Thoracic aorta (tissue), 2 donors: ENCODE data around the gene ATP12A. TPM values are rescaled to one million over a fixed set of nuclear protein-coding genes. Genes with fewer than 3 reads are reported as not detected.
A peak's percentile ranks its signal among the peaks of the same experiment; 100 is the strongest.

Source experiments
- ATAC-seq: fragments of 150-250 bp; one replicate; pipeline ENCODE4 v1.8.0; 2017; ENCODE audit warnings: low read depth; ENCODE audit not compliant: insufficient number of reproducible peaks, low FRiP score
- DNase-seq: peaks from one replicate; pipeline ENCODE4 v3.0.0-alpha.2; 2020; ENCODE audit warnings: low spot score
- H3K27ac ChIP-seq, 2 donors: fragments of 200-600 bp; sonication (generic); 1 replicate in 1 of 2; 2 replicates in 1 of 2; pipeline ENCODE4 v1.5.1; 2016; ENCODE audit warnings: mild to moderate bottlenecking in 2 of 2, moderate library complexity in 2 of 2
- H3K27me3 ChIP-seq: fragments of 200-600 bp; sonication (generic); replicated peaks from 2 replicates; pipeline ENCODE4 v1.6.0; 2016; ENCODE audit warnings: mild to moderate bottlenecking; ENCODE audit not compliant: insufficient read depth
- H3K36me3 ChIP-seq: fragments of 200-600 bp; sonication (generic); one replicate; pipeline ENCODE4 v1.5.1; 2016
- H3K4me1 ChIP-seq, 2 donors: fragments of 200-600 bp; sonication (generic); 1 replicate in 1 of 2; 2 replicates in 1 of 2; pipeline versions ENCODE4 v1.5.1 to v1.6.0; 2016; ENCODE audit warnings: low read depth in 2 of 2, mild to moderate bottlenecking in 1 of 2; ENCODE audit not compliant: control insufficient read depth in 1 of 2
- H3K4me3 ChIP-seq: fragments of 200-600 bp; sonication (generic); 2 replicates; pipeline ENCODE4 v1.5.1; 2016; ENCODE audit warnings: mild to moderate bottlenecking
- H3K9me3 ChIP-seq: fragments of 200-600 bp; sonication (generic); 2 replicates; pipeline ENCODE4 v1.5.1; 2016
- CTCF ChIP-seq: fragments of 200-600 bp; sonication (generic); IDR thresholded peaks from one replicate; pipeline ENCODE4 v1.5.1; 2019; ENCODE audit warnings: antibody characterized with exemption
- total RNA-seq, 2 donors: library from RNA; depleted of rRNA; stranded (reverse); fragments of >200 nt; gene quantifications; one replicate each; pipeline versions ENCODE4 v1.1.0 to v1.2.3, GENCODE V29; 2016

Gene ATP12A
- total RNA-seq, 2 donors from 2014 or later = 0.14 TPM; not detected in 1

GRCh38 chr13:24682353-24682752 lies 2.1 kb downstream of the ATP12A start:
- no peaks in the 10 kb centered on the region for H3K9me3 ChIP-seq
- no peak for DNase-seq
- TF ChIP-seq CTCF = no peak

GRCh38 chr13:24683351-24683750 lies 3.1 kb downstream of the ATP12A start:
- H3K36me3 ChIP-seq = no peaks in the 10 kb centered on the region
- no peak overlapping the region for H3K4me3 ChIP-seq
- peaks cover 19 to 45% of the 10 kb centered on the region in 2 donors for H3K4me1 ChIP-seq
- peaks cover 6% of the 10 kb centered on the region for H3K27me3 ChIP-seq
- ATAC-seq (no peak), DNase-seq (no peak)
- no peak overlapping the region for H3K27ac ChIP-seq
- H3K9me3 ChIP-seq = no peaks in the 10 kb centered on the region
- no peak for TF ChIP-seq CTCF

More at GRCh38 chr13:24682353-24682752, 2.1 kb downstream of the ATP12A start:
- no peak for ATAC-seq
- Histone ChIP-seq H3K4me3 (no peak overlapping the region), H3K4me1 (peaks cover 13 to 35% of the 10 kb centered on the region in 2 donors), H3K27me3 (peaks cover 6% of the 10 kb centered on the region), H3K36me3 (no peaks in the 10 kb centered on the region), H3K27ac (no peak overlapping the region)

GRCh38 chr13:24683838-24684599 lies 3.8 kb downstream of the ATP12A start:
- ATAC-seq = no peak
- Histone ChIP-seq H3K4me1 (peaks cover 21 to 52% of the 10 kb centered on the region in 2 donors), H3K36me3 (no peaks in the 10 kb centered on the region), H3K27me3 (peaks cover 6% of the 10 kb centered on the region), H3K4me3 (no peak overlapping the region), H3K27ac (no peak overlapping the region), H3K9me3 (no peaks in the 10 kb centered on the region)
- peak; percentile 75 for TF ChIP-seq CTCF
- no peak for DNase-seq

GRCh38 chr13:24684600-24684998 lies 4.4 kb downstream of the ATP12A start:
- H3K9me3 ChIP-seq = no peaks in the 10 kb centered on the region
- TF ChIP-seq CTCF = no peak
- DNase-seq (no peak), ATAC-seq (no peak)
- peaks cover 6% of the 10 kb centered on the region for H3K27me3 ChIP-seq
- no peak overlapping the region for H3K27ac ChIP-seq
- no peaks in the 10 kb centered on the region for H3K36me3 ChIP-seq
- peaks cover 21 to 57% of the 10 kb centered on the region in 2 donors for H3K4me1 ChIP-seq
- H3K4me3 ChIP-seq = no peak overlapping the region

GRCh38 chr13:24685314-24685713 lies 5.1 kb downstream of the ATP12A start:
- Histone ChIP-seq H3K4me1 (peaks cover 20 to 55% of the 10 kb centered on the region in 2 donors), H3K27me3 (no peaks in the 10 kb centered on the region), H3K36me3 (no peaks in the 10 kb centered on the region), H3K4me3 (no peak overlapping the region), H3K9me3 (no peaks in the 10 kb centered on the region), H3K27ac (no peak overlapping the region)
- TF ChIP-seq CTCF = no peak
- DNase-seq (no peak), ATAC-seq (no peak)
